ENCODE data around the gene SRPK2.

GRCh38 chr7:105316578-105317344 lies 72.0 kb downstream of the SRPK2 start:
- no peak for TF ChIP-seq TAF1 (IDR thresholded peaks at IDR 0.05; ENCODE audit: borderline replicate concordance, low read depth, low read length)
- TF ChIP-seq POLR2A (IDR thresholded peaks at IDR 0.05; ENCODE audit: low read depth, low read length) = no peak
- TF ChIP-seq POLR2AphosphoS5 (IDR thresholded peaks at IDR 0.05; ENCODE audit: low read depth, low read length) = no peak

All from GM12892 (cell line).